Astrocyte (in vitro differentiated cells and primary cell): Measurements from ENCODE around the gene GIMAP8. TPM values are rescaled to one million over a fixed set of nuclear protein-coding genes. Genes with fewer than 3 reads are reported as not detected.

Source experiments
- DNase-seq: peaks from one replicate; pipeline ENCODE4 v3.0.0-alpha.2; 2010; ENCODE audit warnings: low read depth
- FAIRE-seq: peaks from 2 replicates; lab custom pipeline; 2011; peaks lifted over from hg19 to GRCh38; lab: Jason Lieb, UNC
- H2AFZ ChIP-seq: 2 replicates; pipeline ENCODE4 v1.6.0; 2012; ENCODE audit warnings: low read depth, low read length, inconsistent platforms
- H3K27ac ChIP-seq: 2 replicates; pipeline ENCODE4 v1.5.1; 2011; ENCODE audit warnings: low read depth, low read length, inconsistent platforms
- H3K27me3 ChIP-seq: 2 replicates; pipeline ENCODE4 v1.6.0; 2011; ENCODE audit warnings: low read length, inconsistent platforms; ENCODE audit not compliant: insufficient read depth
- H3K36me3 ChIP-seq: 2 replicates; pipeline ENCODE4 v1.5.1; 2011; ENCODE audit warnings: low read length, inconsistent platforms; ENCODE audit not compliant: insufficient read depth
- H3K4me1 ChIP-seq: 2 replicates; pipeline ENCODE4 v1.5.1; 2011; ENCODE audit warnings: low read length, inconsistent platforms; ENCODE audit not compliant: insufficient read depth
- H3K4me2 ChIP-seq: 2 replicates; pipeline ENCODE4 v1.6.0; 2012; ENCODE audit warnings: low read length, inconsistent platforms
- H3K4me3 ChIP-seq: 2 replicates; pipeline ENCODE4 v1.5.1; 2011; ENCODE audit warnings: low read depth, mild to moderate bottlenecking, low read length, inconsistent platforms; ENCODE audit not compliant: insufficient read depth
- H3K79me2 ChIP-seq: 2 replicates; pipeline ENCODE4 v1.6.0; 2012; ENCODE audit warnings: mild to moderate bottlenecking, low read length, inconsistent platforms; ENCODE audit not compliant: insufficient read depth
- H3K9ac ChIP-seq: 2 replicates; pipeline ENCODE4 v1.6.0; 2012; ENCODE audit warnings: mild to moderate bottlenecking, low read length, inconsistent platforms
- H3K9me3 ChIP-seq: 2 replicates; pipeline ENCODE4 v1.5.1; 2012; ENCODE audit warnings: low read depth, mild to moderate bottlenecking, low read length, inconsistent platforms; ENCODE audit not compliant: insufficient read depth
- H4K20me1 ChIP-seq: 2 replicates; pipeline ENCODE4 v1.6.0; 2012; ENCODE audit warnings: low read length, inconsistent platforms; ENCODE audit not compliant: insufficient read depth
- H3K27ac Mint-ChIP-seq: one replicate; pipeline ENCODE4 v1.8.0; 2021; ENCODE audit warnings: mild to moderate bottlenecking, mixed read lengths; ENCODE audit not compliant: unreplicated experiment
- H3K27me3 Mint-ChIP-seq: one replicate; pipeline ENCODE4 v1.8.0; 2021; ENCODE audit warnings: low read depth, mixed read lengths; ENCODE audit not compliant: unreplicated experiment
- H3K36me3 Mint-ChIP-seq: one replicate; pipeline ENCODE4 v1.8.0; 2021; ENCODE audit warnings: low read depth, mixed read lengths; ENCODE audit not compliant: unreplicated experiment
- H3K4me1 Mint-ChIP-seq: one replicate; pipeline ENCODE4 v1.8.0; 2021; ENCODE audit warnings: low read depth, mixed read lengths; ENCODE audit not compliant: unreplicated experiment
- H3K4me3 Mint-ChIP-seq: one replicate; pipeline ENCODE4 v1.8.0; 2021; ENCODE audit warnings: mild to moderate bottlenecking, moderate library complexity, mixed read lengths; ENCODE audit not compliant: unreplicated experiment
- H3K9me3 Mint-ChIP-seq: one replicate; pipeline ENCODE4 v1.8.0; 2021; ENCODE audit warnings: mild to moderate bottlenecking, mixed read lengths; ENCODE audit not compliant: unreplicated experiment
- CTCF ChIP-seq: IDR thresholded peaks from 2 replicates; pipeline ENCODE4 v1.5.1; 2011; ENCODE audit warnings: low read depth, mild to moderate bottlenecking, inconsistent platforms, low read length, moderate library complexity; ENCODE audit not compliant: insufficient read depth
- EZH2 ChIP-seq: IDR thresholded peaks from 2 replicates; pipeline ENCODE4 v1.6.1; 2012; ENCODE audit warnings: mild to moderate bottlenecking, low read length, inconsistent platforms; ENCODE audit not compliant: insufficient read depth
- total RNA-seq: library from RNA; stranded (reverse); gene quantifications from 2 replicates; pipeline ENCODE4 v1.2.1, GENCODE V29; 2021

The GIMAP8 gene
- total RNA-seq, 1 donor from 2014 or later, result not detected

GRCh38 chr7:150413640-150414081 is 36.8 kb upstream of the GIMAP8 start:
- no peak for TF ChIP-seq EZH2
- TF ChIP-seq CTCF, result no peak
- no peak overlapping the region for H3K4me2 ChIP-seq
- H2AFZ ChIP-seq, result no peak overlapping the region
- no peaks in the 10 kb centered on the region for H3K4me1 ChIP-seq
- Mint-ChIP-seq H3K9me3 (no peaks in the 10 kb centered on the region), H3K4me3 (no peak overlapping the region), H3K27me3 (peaks cover 10% of the 10 kb centered on the region), H3K36me3 (peaks cover 8% of the 10 kb centered on the region), H3K4me1 (peaks cover 9% of the 10 kb centered on the region), H3K27ac (no peak overlapping the region)
- no peaks in the 10 kb centered on the region for H3K27me3 ChIP-seq
- no peaks in the 10 kb centered on the region for H4K20me1 ChIP-seq
- H3K79me2 ChIP-seq, result no peaks in the 10 kb centered on the region
- FAIRE-seq, result no peak
- no peaks in the 10 kb centered on the region for H3K36me3 ChIP-seq
- H3K27ac ChIP-seq, result no peak overlapping the region
- H3K9ac ChIP-seq, result no peak overlapping the region
- no peaks in the 10 kb centered on the region for H3K9me3 ChIP-seq
- H3K4me3 ChIP-seq, result no peak overlapping the region
- DNase-seq, result peak; percentile 12

- FAIRE-seq, result no peak
- H3K9me3 Mint-ChIP-seq, result no peaks in the 10 kb centered on the region
- H3K4me2 ChIP-seq, result no peak overlapping the region
- TF ChIP-seq EZH2 (no peak), CTCF (no peak)
- H3K27me3 Mint-ChIP-seq, result peaks cover 10% of the 10 kb centered on the region
- no peaks in the 10 kb centered on the region for H3K79me2 ChIP-seq
- no peak overlapping the region for H3K4me3 ChIP-seq
- H3K36me3 ChIP-seq, result no peaks in the 10 kb centered on the region
- H4K20me1 ChIP-seq, result no peaks in the 10 kb centered on the region
- H3K27ac ChIP-seq, result no peak overlapping the region
- peaks cover 6% of the 10 kb centered on the region for H3K4me1 Mint-ChIP-seq
- peak overlapping the region; percentile 84 for H3K27ac Mint-ChIP-seq
- H3K27me3 ChIP-seq, result no peaks in the 10 kb centered on the region
- no peak overlapping the region for H3K4me3 Mint-ChIP-seq
- no peak overlapping the region for H2AFZ ChIP-seq
- peaks cover 6% of the 10 kb centered on the region for H3K36me3 Mint-ChIP-seq
- H3K9ac ChIP-seq, result no peak overlapping the region
- H3K9me3 ChIP-seq, result no peaks in the 10 kb centered on the region
- H3K4me1 ChIP-seq, result no peaks in the 10 kb centered on the region
- DNase-seq, result no peak
Observed at GRCh38 chr7:150415161-150416153, 35.0 kb upstream of the GIMAP8 start.

- Histone ChIP-seq H3K4me3 (no peak overlapping the region), H3K36me3 (no peaks in the 10 kb centered on the region), H3K9ac (no peak overlapping the region), H2AFZ (no peak overlapping the region), H3K27ac (no peak overlapping the region), H3K4me1 (no peaks in the 10 kb centered on the region), H4K20me1 (no peaks in the 10 kb centered on the region), H3K4me2 (no peak overlapping the region), H3K9me3 (no peaks in the 10 kb centered on the region), H3K79me2 (no peaks in the 10 kb centered on the region), H3K27me3 (no peaks in the 10 kb centered on the region)
- H3K27ac Mint-ChIP-seq, result no peak overlapping the region
- no peaks in the 10 kb centered on the region for H3K36me3 Mint-ChIP-seq
- H3K27me3 Mint-ChIP-seq, result peaks cover 12% of the 10 kb centered on the region
- TF ChIP-seq CTCF, result no peak
- no peak for TF ChIP-seq EZH2
- H3K4me3 Mint-ChIP-seq, result no peak overlapping the region
- no peak for FAIRE-seq
- H3K9me3 Mint-ChIP-seq, result no peaks in the 10 kb centered on the region
- H3K4me1 Mint-ChIP-seq, result peaks cover 6% of the 10 kb centered on the region
- DNase-seq, result no peak
Observed at GRCh38 chr7:150417239-150417638, 33.2 kb upstream of the GIMAP8 start.
